ENCODE data around the gene TCFL5.

DNA sequence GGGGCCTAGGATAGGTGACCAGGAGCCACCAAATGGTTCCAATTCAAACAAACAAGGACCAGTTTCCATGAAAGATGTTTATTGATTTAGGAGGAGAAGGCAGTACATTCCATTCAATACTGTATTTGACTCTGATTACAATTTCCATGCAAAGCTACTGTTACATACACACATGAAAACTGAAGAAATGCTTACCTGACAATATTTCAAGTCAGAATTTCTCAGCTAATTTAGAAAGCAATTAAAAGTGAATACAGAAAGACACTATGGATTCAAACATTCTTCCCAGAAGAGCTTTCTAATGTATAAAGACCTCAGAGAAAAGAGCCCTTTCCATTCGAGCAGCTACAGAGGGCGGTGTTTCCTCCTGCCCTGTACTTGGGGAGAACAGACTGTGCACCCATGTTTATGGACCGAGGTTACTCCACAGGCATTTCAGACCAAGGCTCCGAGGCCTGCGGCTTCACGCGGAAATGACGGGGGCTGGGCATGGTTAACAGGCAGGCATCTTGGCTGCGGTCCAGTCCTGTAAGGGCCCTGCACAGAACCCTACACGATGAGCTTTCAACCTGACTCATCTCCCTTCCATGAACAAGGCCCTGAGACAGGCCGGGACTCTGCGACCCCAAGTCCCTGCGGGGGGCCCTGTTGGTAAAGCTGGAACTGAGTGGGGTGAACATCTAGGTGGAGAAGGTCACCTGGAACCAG is 25.7 kb upstream of the TCFL5 start:
- TF ChIP-seq POLR2A (IDR thresholded peaks at IDR 0.05; ENCODE audit: extremely low read depth, insufficient read length) (no peak), CTCF (IDR thresholded peaks at IDR 0.05; ENCODE audit: low read depth, low read length) (no peak), MYC (IDR thresholded peaks at IDR 0.05; ENCODE audit: low read depth, low read length) (no peak)
